ENCODE data around the gene OR5AR1.
"Not testable (repeated sequence)": the region's sequence is repeated elsewhere in the genome, so short reads cannot be mapped to it uniquely, and the experiment has no call there.

The OR5AR1 gene

DNA sequence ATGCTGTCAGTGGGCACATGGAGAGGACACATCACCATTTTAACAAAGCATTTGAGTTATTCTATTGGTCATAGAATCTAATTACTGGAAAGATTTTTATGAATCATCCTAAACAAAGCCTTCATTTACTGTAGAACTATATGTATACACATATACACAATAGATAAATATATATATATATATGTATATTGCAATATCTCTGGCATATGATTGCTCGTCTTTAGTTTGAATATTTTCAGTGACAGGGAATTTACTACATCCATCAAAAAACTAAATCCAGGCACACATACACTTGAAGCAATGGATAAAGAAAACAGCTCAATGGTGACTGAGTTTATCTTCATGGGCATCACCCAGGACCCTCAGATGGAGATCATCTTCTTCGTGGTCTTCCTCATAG, at the start of gene OR5AR1:
Gene OR5AR1, plus strand, starts transcription at position 301 of the 400 bp plus-strand sequence. Its CDS starts 0 bp downstream, at position 301.
- no peak for DNase-seq (ENCODE audit: low read depth in 2 of 2)

DNA sequence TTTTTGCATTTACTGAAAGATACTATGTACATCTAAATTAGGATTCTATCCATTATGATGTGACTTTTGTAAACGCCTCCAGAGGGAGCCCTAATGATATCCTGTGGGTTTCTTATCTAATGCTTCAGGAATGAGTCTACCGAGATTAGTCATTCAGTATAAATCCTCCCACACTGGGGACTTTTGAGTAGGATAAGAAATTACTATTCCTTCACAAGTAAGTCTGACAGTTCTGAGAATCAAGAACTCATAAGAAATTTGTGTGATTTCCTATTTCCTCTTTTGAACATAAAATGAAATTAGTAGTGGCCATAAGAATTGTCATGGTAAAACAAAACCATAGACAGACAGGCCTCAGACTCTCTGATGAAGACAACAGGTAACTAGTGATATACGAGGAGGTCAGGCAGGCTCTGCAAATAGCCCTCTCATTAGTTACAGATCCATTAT, 38.8 kb upstream of the OR5AR1 start:
- no peak for DNase-seq (ENCODE audit: low read depth in 2 of 2)

DNA sequence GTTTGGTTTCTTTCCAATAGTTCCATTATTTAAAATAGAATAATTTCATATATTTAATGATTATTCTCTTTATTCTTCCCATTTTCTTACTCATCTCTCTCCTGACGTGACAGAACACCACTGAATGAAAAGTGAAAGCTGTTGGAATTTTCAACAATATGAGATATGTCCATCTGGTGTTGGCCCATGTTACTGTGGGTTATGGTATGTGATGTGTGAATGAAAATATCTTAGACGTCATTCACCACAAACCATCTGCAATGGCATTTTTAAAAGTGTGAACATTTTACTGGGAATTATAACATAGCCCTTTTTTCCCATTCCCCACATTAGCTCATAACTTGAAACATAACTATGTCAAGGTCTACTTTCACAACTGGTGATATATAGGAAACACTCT, 37.5 kb upstream of the OR5AR1 start:
- no peak for DNase-seq (ENCODE audit: low read depth in 2 of 2)

DNA sequence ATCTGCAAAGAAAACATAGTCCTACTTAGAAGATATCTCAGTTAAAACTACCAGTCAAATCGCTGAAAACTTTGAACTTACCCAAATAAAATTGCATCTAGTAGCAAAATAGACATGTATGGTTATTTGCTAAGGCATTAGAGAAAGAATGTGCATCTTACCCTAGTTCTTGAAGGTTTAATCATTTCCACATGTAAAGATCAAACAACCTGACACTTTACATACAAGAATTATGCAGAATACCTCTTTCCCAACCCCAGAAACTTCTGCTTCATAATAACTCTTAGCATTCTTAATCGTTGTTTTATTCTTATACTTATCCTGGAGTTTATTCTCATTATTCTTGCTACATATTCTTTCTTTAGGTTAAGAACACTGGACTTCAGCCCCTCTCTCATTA, 31.2 kb upstream of the OR5AR1 start:
- DNase-seq (ENCODE audit: low read depth in 2 of 2): no peak

DNA sequence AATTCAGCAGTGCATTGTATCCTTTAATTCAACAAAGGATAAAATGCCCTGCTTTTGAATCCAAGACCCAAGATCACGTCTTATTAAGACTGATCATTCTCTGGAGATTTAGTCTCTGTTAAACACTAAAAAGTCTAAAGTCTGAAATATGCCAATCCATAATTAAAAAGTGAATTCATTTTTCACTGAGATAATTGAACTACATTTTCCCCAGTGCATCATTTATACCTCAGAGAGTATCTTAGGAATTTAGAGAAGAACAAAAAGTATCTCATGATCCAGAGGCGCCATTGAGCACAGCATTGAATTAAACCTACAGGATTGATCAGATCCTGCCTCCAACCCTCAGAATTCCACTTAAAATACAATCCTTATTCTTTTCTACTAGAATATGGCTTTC, 26.6 kb upstream of the OR5AR1 start:
- no peak for DNase-seq (ENCODE audit: low read depth in 2 of 2)

DNA sequence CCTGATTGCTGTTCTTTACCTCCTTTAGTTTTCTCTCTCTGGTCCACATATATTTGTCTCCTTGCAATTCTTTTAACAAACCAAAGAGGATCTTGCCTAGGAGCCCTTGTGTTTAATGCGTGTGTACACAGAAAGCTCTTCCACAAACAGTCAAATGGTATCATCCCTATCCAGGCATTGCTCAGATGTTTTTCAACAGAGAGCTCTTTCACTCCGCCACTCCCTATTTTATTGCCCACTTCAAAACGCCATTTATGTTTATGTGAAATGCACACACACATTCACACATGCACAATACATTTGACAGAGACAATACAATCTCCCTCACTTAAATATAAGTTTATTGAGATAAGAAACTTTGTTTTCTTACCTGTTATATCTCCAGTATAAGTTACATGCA, 26.0 kb upstream of the OR5AR1 start:
- DNase-seq (ENCODE audit: low read depth in 2 of 2): no peak

DNA sequence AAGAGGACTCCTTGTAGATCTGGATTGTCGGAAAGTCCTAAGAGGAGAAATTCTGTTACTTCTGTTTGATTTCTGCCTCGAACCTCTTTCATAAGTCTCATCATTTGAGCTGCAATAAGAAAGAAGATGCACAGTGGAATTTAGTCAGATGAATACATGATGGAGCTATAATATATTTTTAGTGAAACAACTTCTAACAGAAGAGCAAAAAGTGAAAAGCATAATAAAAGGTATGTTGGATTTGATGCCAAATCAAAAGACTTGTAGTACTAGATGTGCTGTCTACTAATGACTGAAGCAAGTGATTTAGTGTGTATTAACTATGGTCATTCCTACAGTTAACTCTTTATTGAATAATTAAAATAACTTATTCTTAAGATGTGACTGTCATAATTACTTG, 21.1 kb upstream of the OR5AR1 start, which contains the start of gene OR5AP2:
Gene OR5AP2, minus strand, starts transcription at position 101 of the 400 bp plus-strand sequence. Its CDS starts 0 bp downstream, at position 101.
- no peak for DNase-seq (ENCODE audit: low read depth in 2 of 2)

DNA sequence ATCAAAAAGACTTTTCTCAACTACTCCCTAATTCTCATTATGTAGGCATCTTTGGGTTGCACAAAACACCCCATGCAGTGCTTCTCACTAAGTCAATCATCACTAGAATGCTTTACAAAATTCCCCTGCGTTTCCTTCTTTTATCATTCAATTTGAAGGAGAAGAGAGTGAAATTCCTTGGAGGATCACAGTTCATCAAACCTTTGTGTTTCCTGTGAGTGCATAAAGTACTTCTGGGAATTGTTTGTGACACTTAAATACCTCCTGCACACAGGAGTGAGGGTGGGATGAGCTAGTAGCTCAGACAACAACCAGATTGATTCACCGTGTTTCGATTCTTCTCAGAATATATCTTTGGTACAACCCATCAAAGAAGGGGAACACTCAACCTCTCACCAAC, 3.7 kb upstream of the OR5AR1 start:
- DNase-seq (ENCODE audit: low read depth in 2 of 2): no peak

DNA sequence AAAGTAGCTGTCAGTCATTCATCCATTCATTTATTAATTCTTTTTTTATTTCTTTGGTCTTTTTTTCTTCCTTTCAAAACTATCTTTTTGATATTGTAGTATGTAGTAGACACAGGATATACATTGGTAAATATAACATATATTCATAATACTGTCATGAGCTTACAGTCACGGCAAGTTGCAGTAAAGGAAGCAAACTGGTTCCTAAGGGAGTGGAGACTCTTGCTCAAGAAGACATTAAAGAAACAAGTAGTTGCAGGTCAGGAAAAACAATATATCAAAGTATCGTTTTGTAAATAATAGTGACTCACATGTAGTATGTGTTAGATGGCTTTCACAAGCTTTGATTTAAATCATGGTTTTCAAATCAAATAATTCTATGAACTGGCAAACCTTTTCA, 7.5 kb downstream of the OR5AR1 start:
- no peak for DNase-seq (ENCODE audit: low read depth in 2 of 2)

DNA sequence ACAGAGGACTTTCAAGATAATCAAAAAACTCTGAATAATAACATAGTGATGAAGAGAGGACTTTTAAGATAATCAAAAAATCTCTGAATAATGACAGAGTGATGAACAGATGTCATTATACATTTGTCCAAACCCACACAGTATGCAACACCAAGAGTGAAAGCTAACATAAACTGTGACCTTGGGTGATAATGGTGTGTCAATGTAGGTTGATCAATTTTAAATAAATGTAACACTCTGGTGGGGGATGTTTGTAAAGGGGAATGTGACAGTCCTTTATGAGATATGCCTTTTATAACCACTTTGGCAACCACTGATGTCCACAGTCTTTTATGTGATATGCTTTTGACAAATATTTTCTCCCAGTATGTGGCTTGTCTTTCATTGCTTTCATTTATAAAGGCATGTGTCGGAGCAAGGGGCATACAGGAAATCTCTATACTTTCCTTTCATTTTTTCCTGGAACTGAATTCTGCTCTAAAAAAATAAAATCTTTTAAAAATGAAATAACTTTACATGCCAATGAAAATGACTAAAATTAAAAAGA, 25.1 kb downstream of the OR5AR1 start:
- no peak for DNase-seq (ENCODE audit: low read depth in 2 of 2)

DNA sequence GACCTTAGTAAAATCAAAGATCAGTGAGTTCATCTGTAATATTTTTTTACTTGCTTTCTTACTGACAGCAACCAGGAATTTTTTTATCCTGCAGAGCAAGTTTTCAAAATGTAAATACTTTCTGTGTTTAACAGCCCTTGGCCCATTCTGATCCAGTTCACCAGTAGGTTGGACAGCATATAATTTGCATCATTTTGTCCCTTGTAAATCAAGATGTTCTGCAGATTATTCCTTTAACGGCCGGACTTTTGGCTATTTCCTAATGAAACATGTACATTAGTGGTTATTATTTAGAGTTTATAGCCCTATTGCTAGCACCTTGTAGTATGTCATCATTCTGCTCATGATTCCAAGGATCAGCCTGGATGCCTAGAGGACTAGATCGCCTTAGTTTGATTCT, 27.7 kb downstream of the OR5AR1 start:
- DNase-seq (ENCODE audit: low read depth in 2 of 2): not testable (repeated sequence)

DNA sequence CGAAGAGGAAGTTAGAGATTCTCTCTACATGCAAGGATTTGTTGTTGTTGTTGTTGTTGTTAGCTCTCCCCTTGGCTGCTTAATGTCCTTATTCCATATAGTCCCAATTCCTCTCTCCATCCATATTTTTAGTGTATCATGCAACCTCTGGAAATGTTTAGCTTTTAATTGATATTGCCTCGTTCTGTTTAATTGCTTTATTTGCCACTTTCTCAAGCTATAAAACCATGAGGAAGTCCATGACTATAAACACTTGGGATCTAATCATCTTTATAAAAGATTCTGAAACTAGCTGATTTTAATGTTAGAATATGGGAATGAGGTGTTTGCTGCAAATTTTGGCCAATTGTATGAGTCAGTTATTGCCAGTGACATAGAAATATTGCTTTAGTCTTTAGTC, 29.9 kb downstream of the OR5AR1 start:
- no peak for DNase-seq (ENCODE audit: low read depth in 2 of 2)

DNA sequence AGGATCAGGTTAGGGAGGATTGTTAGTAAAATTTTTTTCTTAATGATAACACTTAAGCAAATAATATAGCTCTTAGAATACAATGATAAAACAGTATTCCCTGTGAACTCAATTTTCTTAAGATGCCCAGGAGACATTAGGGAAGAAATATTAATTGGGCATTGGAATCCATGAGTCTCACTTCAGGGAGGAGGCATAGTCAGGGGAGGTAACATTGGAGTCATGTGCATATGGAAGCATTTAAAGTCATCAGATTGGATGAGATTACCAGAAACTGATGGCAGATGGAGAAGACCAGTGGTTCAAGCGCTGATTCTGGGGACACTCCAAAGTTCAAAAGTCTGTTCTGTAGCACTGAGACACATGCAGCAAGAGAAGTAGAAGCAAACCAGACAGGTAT, 35.3 kb downstream of the OR5AR1 start, which contains the start of gene OR9G1:
Gene OR9G1, plus strand, starts transcription at position 301 of the 400 bp plus-strand sequence. CDS start 1,293 bp downstream, outside the sequence.
- no peak for DNase-seq (ENCODE audit: low read depth in 2 of 2)

DNA sequence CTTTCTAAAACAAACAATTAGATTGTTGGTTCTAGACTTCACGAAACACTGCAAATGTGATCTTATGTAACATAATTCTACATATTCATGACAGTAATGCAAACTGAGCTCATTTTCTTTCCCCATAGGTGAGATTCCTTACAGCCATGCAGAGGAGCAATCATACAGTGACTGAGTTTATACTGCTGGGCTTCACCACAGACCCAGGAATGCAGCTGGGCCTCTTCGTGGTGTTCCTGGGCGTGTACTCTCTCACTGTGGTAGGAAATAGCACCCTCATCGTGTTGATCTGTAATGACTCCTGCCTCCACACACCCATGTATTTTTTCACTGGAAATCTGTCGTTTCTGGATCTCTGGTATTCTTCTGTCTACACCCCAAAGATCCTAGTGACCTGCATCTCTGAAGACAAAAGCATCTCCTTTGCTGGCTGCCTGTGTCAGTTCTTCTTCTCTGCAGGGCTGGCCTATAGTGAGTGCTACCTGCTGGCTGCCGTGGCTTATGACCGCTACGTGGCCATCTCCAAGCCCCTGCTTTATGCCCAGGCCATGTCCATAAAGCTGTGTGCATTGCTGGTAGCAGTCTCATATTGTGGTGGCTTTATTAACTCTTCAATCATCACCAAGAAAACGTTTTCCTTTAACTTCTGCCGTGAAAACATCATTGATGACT, 36.9 kb downstream of the OR5AR1 start:
- DNase-seq (ENCODE audit: low read depth in 2 of 2): no peak

DNA sequence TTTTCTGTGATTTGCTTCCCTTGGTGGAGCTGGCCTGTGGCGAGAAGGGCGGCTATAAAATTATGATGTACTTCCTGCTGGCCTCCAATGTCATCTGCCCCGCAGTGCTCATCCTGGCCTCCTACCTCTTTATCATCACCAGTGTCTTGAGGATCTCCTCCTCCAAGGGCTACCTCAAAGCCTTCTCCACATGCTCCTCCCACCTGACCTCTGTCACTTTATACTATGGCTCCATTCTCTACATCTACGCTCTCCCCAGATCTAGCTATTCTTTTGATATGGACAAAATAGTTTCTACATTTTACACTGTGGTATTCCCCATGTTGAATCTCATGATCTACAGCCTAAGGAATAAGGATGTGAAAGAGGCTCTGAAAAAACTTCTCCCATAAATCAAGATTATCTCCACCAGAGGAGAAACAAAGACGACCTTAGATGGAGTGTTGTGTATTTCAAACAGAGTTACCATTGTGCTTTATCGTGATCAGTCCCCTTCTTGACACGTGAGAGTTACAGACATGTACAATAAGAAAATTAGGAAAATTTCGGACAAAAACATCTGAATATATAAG, 37.5 kb downstream of the OR5AR1 start:
- DNase-seq (ENCODE audit: low read depth in 2 of 2): no peak

DNA sequence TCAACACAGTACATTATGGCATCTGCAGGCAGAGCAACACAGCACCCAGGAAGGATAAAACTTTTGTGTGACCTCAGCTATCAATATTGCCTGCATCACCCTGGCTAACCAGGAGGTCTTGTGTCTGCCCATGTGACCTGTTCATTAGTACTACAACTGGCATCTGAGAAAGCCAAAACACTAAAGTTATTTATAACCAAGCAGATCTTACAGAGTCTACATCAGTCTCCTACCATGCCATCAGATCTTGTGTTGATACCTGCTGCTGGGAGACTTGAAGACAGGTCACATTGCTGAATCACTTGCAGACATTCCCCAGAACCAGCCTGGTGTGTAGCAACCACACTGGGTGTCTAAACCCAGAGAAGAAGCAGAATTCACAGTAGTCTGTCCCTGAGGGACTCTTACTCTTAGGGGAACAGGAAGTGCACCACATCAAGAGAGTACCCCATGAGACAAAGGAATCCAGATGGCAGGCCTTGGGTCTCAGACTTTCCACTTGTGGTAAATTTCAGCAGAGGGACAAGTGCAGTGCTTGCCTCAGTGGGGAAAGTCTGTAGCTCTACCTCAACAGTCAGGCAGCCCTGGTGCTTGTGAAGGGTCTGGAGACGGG, 42.4 kb downstream of the OR5AR1 start:
- DNase-seq (ENCODE audit: low read depth in 2 of 2): no peak

DNA sequence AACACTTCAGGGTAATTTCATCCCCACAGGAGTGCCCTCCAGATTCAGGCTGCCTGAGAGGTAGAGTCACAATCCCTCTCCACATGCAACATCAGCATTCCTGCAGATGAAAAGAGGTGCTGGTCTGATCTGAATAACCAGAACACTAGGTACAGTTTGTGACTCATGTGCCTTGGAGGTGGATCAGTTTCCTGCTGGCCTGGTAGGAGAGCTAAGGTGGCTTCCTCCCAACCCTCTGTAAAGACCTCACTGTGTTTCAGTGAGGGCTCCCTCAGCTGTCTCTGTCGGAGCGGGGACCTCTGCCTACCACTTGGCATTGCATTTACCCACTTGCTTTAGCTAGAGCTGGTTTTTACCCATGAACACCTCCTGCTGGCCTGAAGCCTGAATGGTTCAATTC, 43.0 kb downstream of the OR5AR1 start:
- no peak for DNase-seq (ENCODE audit: low read depth in 2 of 2)

DNA sequence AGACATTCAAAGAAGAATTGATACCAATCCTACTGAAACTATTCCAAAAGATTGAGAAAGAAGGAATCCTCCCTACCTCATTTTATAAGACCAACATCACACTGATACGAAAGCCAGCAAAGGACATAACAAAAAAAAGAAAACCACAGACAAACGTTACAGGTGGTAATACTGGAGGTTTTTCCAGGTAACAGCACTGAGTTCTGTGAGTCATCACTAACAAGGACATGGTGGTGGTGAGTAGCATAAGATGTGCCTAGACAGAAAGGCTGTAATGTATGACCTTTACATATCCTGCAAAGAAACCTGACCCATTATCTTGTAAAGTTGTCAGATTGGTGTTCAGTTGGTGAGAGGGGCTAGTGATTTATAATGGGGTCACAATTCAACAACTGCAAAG, 50.7 kb downstream of the OR5AR1 start:
- DNase-seq (ENCODE audit: low read depth in 2 of 2): no peak
